AG10803 (cell line): ENCODE data around the gene CNTNAP1.
A peak's percentile ranks its signal among the peaks of the same experiment; 100 is the strongest.

Source experiments
- DNase-seq: peaks from one replicate; pipeline ENCODE4 v3.0.0; 2010; ENCODE audit warnings: low read depth
- H3K4me3 ChIP-seq: 2 replicates; pipeline ENCODE4 v1.5.1; 2011; ENCODE audit warnings: mild to moderate bottlenecking, low read length, control low read depth
- TF ChIP-seq, protein P1 (sequence below): conservative IDR thresholded peaks from 2 replicates; pipeline ENCODE4 v1.5.1; 2011; ENCODE audit warnings: mild to moderate bottlenecking, low read length, control low read depth, inconsistent platforms

CNTNAP1 gene

DNA sequence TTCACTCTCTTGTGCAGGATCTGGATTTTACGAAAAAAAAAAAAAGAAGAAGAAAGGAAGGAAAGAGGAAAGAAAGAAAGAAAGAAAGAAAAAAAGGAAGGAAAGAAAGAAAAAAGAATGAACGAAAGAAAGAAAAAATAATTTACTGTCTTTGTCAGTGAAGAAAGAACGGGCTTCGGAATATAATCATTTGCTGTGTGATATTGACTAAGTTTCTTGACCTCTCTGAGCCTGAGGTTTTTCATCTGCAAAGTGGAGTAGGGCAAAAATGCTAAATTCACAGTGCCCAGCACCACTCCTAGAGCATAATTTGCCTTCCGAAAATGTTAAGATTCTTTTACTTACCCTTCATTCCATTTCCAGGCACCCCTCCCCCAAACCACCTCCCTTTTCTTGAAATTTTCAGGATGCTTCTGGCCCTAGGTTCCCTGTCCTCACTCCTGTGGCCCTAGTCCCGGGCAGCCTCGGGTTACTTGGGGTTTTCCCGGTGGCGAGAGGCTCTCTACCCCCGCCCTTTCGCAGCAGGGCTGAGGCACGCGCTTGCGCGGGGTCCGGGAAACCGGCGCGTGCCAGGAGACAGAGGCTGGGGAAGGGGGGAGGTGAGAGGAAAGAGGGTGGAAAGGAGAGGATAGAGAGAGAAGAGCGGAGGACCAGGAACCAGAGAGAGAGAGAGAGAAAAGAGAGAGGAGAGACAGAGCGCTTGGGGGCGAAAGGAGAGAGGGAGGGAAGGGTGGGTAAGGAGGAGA is at the start of gene CNTNAP1:
TSS of gene CNTNAP1 (plus strand) at position 556 of the 746 bp plus-strand sequence. CDS start 299 bp downstream, outside the sequence.
- TF ChIP-seq, protein P1, sequence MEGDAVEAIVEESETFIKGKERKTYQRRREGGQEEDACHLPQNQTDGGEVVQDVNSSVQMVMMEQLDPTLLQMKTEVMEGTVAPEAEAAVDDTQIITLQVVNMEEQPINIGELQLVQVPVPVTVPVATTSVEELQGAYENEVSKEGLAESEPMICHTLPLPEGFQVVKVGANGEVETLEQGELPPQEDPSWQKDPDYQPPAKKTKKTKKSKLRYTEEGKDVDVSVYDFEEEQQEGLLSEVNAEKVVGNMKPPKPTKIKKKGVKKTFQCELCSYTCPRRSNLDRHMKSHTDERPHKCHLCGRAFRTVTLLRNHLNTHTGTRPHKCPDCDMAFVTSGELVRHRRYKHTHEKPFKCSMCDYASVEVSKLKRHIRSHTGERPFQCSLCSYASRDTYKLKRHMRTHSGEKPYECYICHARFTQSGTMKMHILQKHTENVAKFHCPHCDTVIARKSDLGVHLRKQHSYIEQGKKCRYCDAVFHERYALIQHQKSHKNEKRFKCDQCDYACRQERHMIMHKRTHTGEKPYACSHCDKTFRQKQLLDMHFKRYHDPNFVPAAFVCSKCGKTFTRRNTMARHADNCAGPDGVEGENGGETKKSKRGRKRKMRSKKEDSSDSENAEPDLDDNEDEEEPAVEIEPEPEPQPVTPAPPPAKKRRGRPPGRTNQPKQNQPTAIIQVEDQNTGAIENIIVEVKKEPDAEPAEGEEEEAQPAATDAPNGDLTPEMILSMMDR: no peak
- peak; percentile 75 for DNase-seq
- H3K4me3 ChIP-seq: peak within 1 kb of the TSS; percentile 73

- H3K4me3 ChIP-seq: no peak overlapping the region
- TF ChIP-seq, protein P1: no peak
- DNase-seq: no peak
Observed at GRCh38 chr17:42632949-42633444, 49.3 kb upstream of the CNTNAP1 start.

DNA sequence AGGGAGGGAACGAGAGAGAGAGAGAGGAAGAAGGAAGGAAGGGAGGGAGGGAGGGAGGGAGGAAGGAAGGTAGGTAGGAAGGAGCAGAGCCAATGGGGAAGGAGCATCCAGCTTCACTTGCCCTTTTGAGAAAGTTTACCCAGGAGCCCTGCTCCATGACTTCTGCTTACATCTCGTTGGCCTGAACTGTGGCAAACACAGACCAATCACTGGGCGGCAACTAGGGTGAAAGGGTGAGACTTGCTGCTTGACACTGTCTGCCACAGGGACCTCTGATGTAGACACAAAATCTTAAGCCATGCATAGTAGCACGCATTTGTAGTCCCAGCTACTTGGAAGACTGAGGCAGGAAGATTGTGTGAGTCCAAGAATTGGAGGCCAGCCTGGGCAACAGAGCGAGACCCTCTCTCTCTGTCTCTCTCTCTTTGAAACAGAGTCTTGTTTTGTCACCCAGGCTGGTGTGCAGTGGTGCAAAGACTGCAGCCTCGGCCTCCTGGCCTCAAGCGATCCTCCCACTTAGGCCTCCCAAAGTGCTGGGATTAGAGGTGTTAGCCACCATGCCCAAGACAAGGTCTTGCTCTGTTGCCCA is 42.7 kb upstream of the CNTNAP1 start:
- TF ChIP-seq, protein P1: no peak
- no peak overlapping the region for H3K4me3 ChIP-seq
- DNase-seq: no peak

DNA sequence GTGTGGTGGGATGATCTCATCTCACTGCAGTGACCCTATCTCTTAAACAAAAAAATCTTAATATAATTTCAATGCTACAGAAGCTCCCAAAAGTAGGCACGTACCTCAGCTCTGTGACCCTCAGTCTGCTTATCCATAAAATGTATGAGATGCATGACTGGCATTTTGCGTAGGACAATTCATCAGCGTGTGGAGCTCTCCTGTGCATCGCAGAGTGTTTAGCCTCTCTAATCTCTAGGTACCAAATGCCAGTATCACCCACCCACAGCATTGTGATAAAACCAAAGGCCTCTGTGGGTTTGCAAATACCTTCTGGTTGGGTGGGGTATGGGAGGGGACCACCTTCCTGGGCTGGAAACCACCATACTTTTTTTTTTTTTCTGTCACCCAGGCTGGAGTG is 42.2 kb upstream of the CNTNAP1 start:
- no peak for DNase-seq
- TF ChIP-seq, protein P1: no peak

DNA sequence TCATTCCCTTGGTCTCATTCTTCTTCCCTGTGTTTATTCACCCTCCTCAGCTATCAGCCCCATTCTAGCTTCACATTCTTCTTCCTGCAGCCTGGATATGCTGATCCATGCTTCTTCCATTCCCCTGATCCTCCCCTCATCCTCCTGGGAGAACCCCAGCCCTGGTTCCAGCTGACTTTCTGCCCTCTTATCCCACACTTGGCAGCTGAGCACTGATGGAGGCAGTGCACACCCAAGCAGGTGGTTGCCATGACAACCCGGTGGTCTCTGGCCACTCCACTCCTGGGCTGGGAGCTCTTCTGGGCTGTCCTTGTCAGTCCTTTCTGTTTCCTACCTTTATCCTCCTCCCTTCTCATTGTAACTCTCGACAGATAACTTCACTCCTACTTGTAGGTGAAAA is 40.0 kb upstream of the CNTNAP1 start:
- TF ChIP-seq, protein P1: no peak
- no peak overlapping the region for H3K4me3 ChIP-seq
- no peak for DNase-seq

More for the DNA sequence above, 42.2 kb upstream of the CNTNAP1 start:
- H3K4me3 ChIP-seq: no peak overlapping the region

DNA sequence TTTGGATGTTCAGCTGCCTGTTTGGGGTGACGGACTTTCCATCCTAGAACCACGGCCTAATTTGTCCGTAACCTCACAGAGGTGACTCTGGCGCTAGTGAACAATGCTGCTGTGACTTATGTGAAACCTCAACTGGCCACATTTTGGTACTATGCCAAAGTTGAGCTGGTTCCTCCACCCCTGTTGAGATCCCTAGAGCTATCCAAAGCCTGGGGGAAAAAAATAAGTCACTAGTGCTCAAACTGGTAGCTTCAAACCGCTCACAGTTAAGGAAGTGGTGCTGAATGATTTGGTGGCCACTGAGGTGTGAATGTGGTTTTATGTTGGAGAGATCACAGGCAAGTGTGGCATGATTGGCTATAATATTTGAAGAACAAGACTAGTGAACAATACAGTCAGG is 34.6 kb upstream of the CNTNAP1 start:
- TF ChIP-seq, protein P1: no peak
- no peak overlapping the region for H3K4me3 ChIP-seq
- no peak for DNase-seq

GRCh38 chr17:42651392-42651791 is 30.9 kb upstream of the CNTNAP1 start:
- TF ChIP-seq, protein P1: no peak
- H3K4me3 ChIP-seq: no peak overlapping the region

More at GRCh38 chr17:42651392-42651791, 30.9 kb upstream of the CNTNAP1 start:
- DNase-seq: no peak
